Adrenal gland (tissue), 12 donors: ENCODE data around the gene ZCCHC10. TPM values are rescaled to one million over a fixed set of nuclear protein-coding genes. Genes with fewer than 3 reads are reported as not detected.

Source experiments
- DNase-seq, 7 donors: peaks; one replicate each; pipeline ENCODE4 v3.0.0-alpha.2; 2019 to 2020
- H3K27ac ChIP-seq, 5 donors: fragments of 200-600 bp; sonication (generic) in 4 of 5; 1 replicate in 3 of 5; 2 replicates in 2 of 5; pipeline versions ENCODE4 v1.5.1 to v1.8.0; 2016 to 2020; ENCODE audit warnings: mild to moderate bottlenecking in 1 of 5
- H3K27me3 ChIP-seq: fragments of 200-600 bp; 2 replicates; pipeline ENCODE4 v1.8.0; 2021
- H3K36me3 ChIP-seq, 2 donors: fragments of 200-600 bp; replicated peaks in 1 of 2; 1 replicate in 1 of 2; 2 replicates in 1 of 2; pipeline versions ENCODE4 v1.5.1 to v1.8.0; 2018 to 2022
- H3K4me1 ChIP-seq, 2 donors: fragments of 200-600 bp; replicated peaks in 1 of 2; 1 replicate in 1 of 2; 2 replicates in 1 of 2; pipeline versions ENCODE4 v1.5.1 to v1.8.0; 2018 to 2021
- H3K4me3 ChIP-seq, 4 donors: fragments of 200-600 bp; sonication (generic) in 3 of 4; one replicate each; pipeline ENCODE4 v1.5.1; 2016 to 2018
- H3K9me3 ChIP-seq, 3 donors: fragments of 200-600 bp; sonication (generic) in 1 of 3; replicated peaks in 1 of 3; 1 replicate in 2 of 3; 2 replicates in 1 of 3; pipeline versions ENCODE4 v1.5.1 to v1.8.0; 2016 to 2021
- POLR2A ChIP-seq, 2 donors: fragments of 450-650 bp; IDR thresholded peaks; one replicate each; pipeline ENCODE4 v1.6.1; 2017; ENCODE audit warnings: antibody characterized with exemption in 2 of 2, mild to moderate bottlenecking in 2 of 2, moderate library complexity in 1 of 2
- WGBS, 4 donors: extraction: QIAGEN DNeasy Blood & Tissue Kit in 2 of 4; methylation state at CpG; one replicate each; pipeline versions ENCODE4 v1.1.5 to v1.1.7; 2013 to 2017; 5-methylcytosine and 5-hydroxymethylcytosine counted together
- intact Hi-C, 2 donors: fragments of 100-400 bp; cut with DNase I; formaldehyde crosslinking; loops; one replicate each; pipeline versions ENCODE4 v1.14.1 to v1.15.0; 2022 to 2023
- polyA plus RNA-seq, 3 donors: library from polyadenylated mRNA; stranded (reverse); fragments of 200-250 nt in 2 of 3; fragments of 350-450 nt in 1 of 3; fragmentation: Illumina TruSeq in 1 of 3; extraction: RNeasy Lipid Tissue Mini Kit (QIAGEN cat#74804) in 1 of 3; gene quantifications; one replicate each; pipeline ENCODE4 v1.2.3, GENCODE V29; 2013 to 2014
- total RNA-seq, 9 donors: library from RNA; depleted of rRNA in 4 of 9; stranded (reverse); fragments of >200 nt in 4 of 9; fragments of 120-200 nt in 1 of 9; fragmentation: NEBNext Ultra II Directional in 1 of 9; extraction: Animal tissue kit (Norgen Biotek cat#: 25700) in 1 of 9; gene quantifications; one replicate each; pipeline versions ENCODE4 v1.1.0 to v1.2.4, GENCODE V29; 2013 to 2023
- TF ChIP-seq, protein P1 (sequence below), 6 experiments: fragments of 450-650 bp in 4 of 6; fragments of 200-600 bp in 2 of 6; sonication (generic) in 1 of 6; IDR thresholded peaks; 1 replicate in 5 of 6; 2 replicates in 1 of 6; pipeline versions ENCODE4 v1.5.1 to v1.8.0; 2016 to 2021; ENCODE audit warnings: antibody characterized with exemption in 6 of 6, mild to moderate bottlenecking in 2 of 6, moderate library complexity in 1 of 6
- donor health status: healthy with polysubstance abuse.
- donor health status: Bipolar disorder and iron deficiency.
- donor health status: DM: yes; HTN: yes; CAD: no.
- donor health status: DM: no; HTN: no; CAD: no.
- donor health status: DM: no; HTN: no; CAD: no.
- donor health status: DM: yes; HTN: yes; CAD: no.

The ZCCHC10 gene
- total and polyA plus RNA-seq, 12 donors = 8.3 to 39.3 (median 18.2) TPM

- no peaks in the 10 kb centered on the region for H3K9me3 ChIP-seq
- no peaks in the 10 kb centered on the region for H3K27me3 ChIP-seq
- DNase-seq = no peak
- TF ChIP-seq, protein P1, sequence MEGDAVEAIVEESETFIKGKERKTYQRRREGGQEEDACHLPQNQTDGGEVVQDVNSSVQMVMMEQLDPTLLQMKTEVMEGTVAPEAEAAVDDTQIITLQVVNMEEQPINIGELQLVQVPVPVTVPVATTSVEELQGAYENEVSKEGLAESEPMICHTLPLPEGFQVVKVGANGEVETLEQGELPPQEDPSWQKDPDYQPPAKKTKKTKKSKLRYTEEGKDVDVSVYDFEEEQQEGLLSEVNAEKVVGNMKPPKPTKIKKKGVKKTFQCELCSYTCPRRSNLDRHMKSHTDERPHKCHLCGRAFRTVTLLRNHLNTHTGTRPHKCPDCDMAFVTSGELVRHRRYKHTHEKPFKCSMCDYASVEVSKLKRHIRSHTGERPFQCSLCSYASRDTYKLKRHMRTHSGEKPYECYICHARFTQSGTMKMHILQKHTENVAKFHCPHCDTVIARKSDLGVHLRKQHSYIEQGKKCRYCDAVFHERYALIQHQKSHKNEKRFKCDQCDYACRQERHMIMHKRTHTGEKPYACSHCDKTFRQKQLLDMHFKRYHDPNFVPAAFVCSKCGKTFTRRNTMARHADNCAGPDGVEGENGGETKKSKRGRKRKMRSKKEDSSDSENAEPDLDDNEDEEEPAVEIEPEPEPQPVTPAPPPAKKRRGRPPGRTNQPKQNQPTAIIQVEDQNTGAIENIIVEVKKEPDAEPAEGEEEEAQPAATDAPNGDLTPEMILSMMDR (IDR thresholded peaks at IDR 0.05) = no peak
- no peak for TF ChIP-seq POLR2A (IDR thresholded peaks at IDR 0.05)
- H3K36me3 ChIP-seq = peaks cover 0 to 46% of the 10 kb centered on the region in 2 donors
- no peak overlapping the region for H3K4me3 ChIP-seq
- H3K4me1 ChIP-seq = peaks cover 0 to 13% of the 10 kb centered on the region in 2 donors
- no peak overlapping the region for H3K27ac ChIP-seq
- intact Hi-C loops = no loop called here
- 63 to 75% (median 71%) methylated on average over 2 of the region's 2 CpGs for WGBS, 4 donors
Observed at GRCh38 chr5:133066045-133066444, 39.7 kb upstream of the ZCCHC10 start.

- peaks cover 0 to 40% of the 10 kb centered on the region in 2 donors for H3K36me3 ChIP-seq
- H3K27ac ChIP-seq = no peak overlapping the region
- TF ChIP-seq, protein P1 (IDR thresholded peaks at IDR 0.05) = no peak
- intact Hi-C loops = no loop called here
- no peak for DNase-seq
- no peaks in the 10 kb centered on the region for H3K27me3 ChIP-seq
- H3K4me3 ChIP-seq = no peak overlapping the region
- WGBS, 4 donors = 90 to 100% (median 92%) methylated on average over 1 of the region's 1 CpG
- peaks cover 0 to 17% of the 10 kb centered on the region in 2 donors for H3K4me1 ChIP-seq
- no peaks in the 10 kb centered on the region for H3K9me3 ChIP-seq
Observed at GRCh38 chr5:133065471-133065870, 39.1 kb upstream of the ZCCHC10 start.

DNA sequence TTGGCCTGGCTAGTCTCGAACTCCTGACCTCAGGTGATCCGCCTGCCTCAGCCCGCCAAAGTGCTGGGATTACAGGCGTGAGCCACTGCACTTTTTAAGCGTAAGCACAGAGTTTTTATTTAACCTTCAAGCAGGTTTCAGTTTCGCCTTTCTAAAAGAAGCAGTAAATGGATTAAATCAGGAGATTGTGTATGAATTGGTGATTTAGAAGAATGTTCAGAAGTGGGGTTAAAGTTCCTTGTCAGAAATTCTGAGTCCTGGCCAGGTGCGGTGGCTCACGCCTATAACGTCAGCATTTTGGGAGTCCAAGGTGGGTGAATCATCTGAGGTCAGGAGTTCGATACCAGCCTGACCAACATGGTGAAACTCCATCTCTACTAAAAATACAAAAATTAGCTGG lies 37.6 kb upstream of the ZCCHC10 start:
- peaks cover 0 to 20% of the 10 kb centered on the region in 2 donors for H3K4me1 ChIP-seq
- WGBS, 4 donors = 71 to 73% (median 72%) methylated on average over 10 of the region's 10 CpGs
- peaks cover 0 to 26% of the 10 kb centered on the region in 2 donors for H3K36me3 ChIP-seq
- H3K27ac ChIP-seq = no peak overlapping the region
- no peak overlapping the region for H3K4me3 ChIP-seq
- DNase-seq = no peak
- no peaks in the 10 kb centered on the region for H3K27me3 ChIP-seq
- TF ChIP-seq POLR2A (IDR thresholded peaks at IDR 0.05) = no peak
- TF ChIP-seq, protein P1 (IDR thresholded peaks at IDR 0.05) = no peak
- intact Hi-C loops = no loop called here
- no peaks in the 10 kb centered on the region for H3K9me3 ChIP-seq

DNA sequence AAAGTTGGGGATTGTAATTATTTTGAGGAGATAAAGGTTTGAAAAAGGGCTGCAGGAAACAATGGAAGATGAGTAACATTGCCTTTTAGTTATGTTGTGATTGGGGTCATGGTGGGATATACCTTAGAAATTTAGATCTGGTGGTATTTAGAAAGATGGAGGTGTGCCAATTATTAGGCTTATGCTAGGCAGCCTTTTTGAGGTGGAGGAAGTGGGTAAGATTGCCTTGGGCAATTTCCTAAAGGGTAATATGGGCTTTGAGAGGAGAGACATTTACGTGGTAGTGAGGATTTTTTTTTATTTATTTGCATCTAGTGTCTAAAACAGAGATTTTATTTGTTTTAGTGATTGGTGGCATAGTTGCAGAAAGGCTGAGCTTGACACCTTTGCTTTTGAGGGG lies 35.9 kb upstream of the ZCCHC10 start:
- H3K27me3 ChIP-seq = no peaks in the 10 kb centered on the region
- no peak for DNase-seq
- H3K27ac ChIP-seq = no peak overlapping the region
- WGBS, 4 donors = 64 to 73% (median 68%) methylated on average over 1 of the region's 1 CpG
- H3K4me3 ChIP-seq = no peak overlapping the region
- intact Hi-C loops = no loop called here
- no peak for TF ChIP-seq POLR2A (IDR thresholded peaks at IDR 0.05)
- peaks cover 0 to 30% of the 10 kb centered on the region in 2 donors for H3K4me1 ChIP-seq
- no peaks in the 10 kb centered on the region for H3K9me3 ChIP-seq
- peaks cover 0 to 12% of the 10 kb centered on the region in 2 donors for H3K36me3 ChIP-seq

GRCh38 chr5:133059621-133060020 lies 33.3 kb upstream of the ZCCHC10 start:
- intact Hi-C loops = loop anchor here (10.0 kb wide), 1 partner anchor 95 kb away; the partner anchor contains the start of gene AFF4 (in 2 of the 2)
- 69 to 88% (median 81%) methylated on average over 3 of the region's 3 CpGs for WGBS, 4 donors

More at GRCh38 chr5:133059621-133060020, 33.3 kb upstream of the ZCCHC10 start:
- Histone ChIP-seq H3K9me3 (no peaks in the 10 kb centered on the region), H3K4me1 (peaks cover 0 to 40% of the 10 kb centered on the region in 2 donors), H3K27me3 (no peaks in the 10 kb centered on the region), H3K4me3 (no peak overlapping the region), H3K27ac (no peak overlapping the region), H3K36me3 (no peaks in the 10 kb centered on the region)
- TF ChIP-seq, protein P1 (IDR thresholded peaks at IDR 0.05) = no peak
- no peak for TF ChIP-seq POLR2A (IDR thresholded peaks at IDR 0.05)
- no peak for DNase-seq
